GM12872 (cell line): ENCODE measurements around the gene NELFB.

Experiments used
- TF ChIP-seq, protein P1 (sequence below): IDR thresholded peaks from 3 replicates; pipeline ENCODE4 v1.5.1; 2011; ENCODE audit warnings: low read depth, mild to moderate bottlenecking, low read length, moderate library complexity; ENCODE audit not compliant: insufficient read depth

The NELFB gene

DNA sequence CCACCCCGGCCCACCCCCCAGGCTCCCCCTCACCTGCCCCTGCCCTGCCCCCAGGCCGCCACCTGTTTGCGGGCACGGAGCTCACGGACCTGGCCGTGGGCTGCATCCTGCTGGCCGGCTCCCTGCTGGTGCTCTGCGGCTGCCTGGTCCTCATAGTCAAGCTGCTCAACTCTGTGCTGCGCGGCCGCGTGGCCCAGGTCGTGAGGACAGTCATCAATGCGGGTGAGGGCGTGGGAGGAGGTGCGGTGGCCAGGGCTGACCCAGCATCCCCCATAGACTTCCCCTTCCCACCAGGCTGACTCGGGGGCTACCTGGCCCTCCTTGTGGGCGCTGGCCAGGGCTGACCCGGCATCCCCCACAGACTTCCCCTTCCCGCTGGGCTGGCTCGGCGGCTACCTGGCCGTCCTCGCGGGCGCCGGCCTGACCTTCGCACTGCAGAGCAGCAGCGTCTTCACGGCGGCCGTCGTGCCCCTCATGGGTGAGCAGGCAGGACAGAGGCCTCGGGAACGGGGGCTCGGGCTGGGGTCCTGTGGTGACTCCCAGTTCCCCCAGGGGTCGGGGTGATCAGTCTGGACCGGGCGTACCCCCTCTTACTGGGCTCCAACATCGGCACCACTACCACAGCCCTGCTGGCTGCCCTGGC, 21.0 kb upstream of the NELFB start:
- TF ChIP-seq, protein P1, sequence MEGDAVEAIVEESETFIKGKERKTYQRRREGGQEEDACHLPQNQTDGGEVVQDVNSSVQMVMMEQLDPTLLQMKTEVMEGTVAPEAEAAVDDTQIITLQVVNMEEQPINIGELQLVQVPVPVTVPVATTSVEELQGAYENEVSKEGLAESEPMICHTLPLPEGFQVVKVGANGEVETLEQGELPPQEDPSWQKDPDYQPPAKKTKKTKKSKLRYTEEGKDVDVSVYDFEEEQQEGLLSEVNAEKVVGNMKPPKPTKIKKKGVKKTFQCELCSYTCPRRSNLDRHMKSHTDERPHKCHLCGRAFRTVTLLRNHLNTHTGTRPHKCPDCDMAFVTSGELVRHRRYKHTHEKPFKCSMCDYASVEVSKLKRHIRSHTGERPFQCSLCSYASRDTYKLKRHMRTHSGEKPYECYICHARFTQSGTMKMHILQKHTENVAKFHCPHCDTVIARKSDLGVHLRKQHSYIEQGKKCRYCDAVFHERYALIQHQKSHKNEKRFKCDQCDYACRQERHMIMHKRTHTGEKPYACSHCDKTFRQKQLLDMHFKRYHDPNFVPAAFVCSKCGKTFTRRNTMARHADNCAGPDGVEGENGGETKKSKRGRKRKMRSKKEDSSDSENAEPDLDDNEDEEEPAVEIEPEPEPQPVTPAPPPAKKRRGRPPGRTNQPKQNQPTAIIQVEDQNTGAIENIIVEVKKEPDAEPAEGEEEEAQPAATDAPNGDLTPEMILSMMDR: no peak

DNA sequence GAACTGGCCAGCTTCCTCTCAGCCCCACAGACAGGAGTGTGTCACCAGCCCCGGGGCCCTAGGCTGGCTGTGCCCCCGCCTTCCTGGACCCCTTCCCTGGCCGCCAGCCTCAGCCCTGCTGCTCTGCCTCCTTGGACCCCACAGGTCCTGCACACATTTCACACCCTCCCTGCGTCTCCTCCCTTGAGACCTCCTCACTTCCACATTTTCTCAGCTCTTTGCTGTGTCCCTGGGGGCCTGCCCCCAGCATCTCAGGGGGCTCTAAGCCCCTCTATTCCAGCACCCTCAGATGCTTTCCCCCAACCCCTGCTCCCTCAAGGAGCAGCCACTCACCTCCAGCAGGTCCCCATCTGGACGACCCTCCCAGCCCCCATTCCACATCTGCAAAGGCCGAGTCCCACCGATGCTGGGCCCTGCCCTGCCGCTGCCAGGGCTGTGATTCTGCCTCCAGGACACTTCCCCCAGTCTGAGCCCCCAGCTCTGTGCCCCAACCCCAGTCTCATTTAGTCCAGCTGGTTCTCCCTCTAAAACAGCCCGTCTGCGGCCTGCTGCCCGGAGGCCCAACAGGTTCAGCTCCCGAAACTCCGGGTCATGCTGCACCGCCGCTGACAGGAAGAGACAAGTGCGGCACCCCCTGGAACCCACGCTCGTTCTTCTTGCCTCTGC, 20.2 kb upstream of the NELFB start:
- TF ChIP-seq, protein P1: no peak

DNA sequence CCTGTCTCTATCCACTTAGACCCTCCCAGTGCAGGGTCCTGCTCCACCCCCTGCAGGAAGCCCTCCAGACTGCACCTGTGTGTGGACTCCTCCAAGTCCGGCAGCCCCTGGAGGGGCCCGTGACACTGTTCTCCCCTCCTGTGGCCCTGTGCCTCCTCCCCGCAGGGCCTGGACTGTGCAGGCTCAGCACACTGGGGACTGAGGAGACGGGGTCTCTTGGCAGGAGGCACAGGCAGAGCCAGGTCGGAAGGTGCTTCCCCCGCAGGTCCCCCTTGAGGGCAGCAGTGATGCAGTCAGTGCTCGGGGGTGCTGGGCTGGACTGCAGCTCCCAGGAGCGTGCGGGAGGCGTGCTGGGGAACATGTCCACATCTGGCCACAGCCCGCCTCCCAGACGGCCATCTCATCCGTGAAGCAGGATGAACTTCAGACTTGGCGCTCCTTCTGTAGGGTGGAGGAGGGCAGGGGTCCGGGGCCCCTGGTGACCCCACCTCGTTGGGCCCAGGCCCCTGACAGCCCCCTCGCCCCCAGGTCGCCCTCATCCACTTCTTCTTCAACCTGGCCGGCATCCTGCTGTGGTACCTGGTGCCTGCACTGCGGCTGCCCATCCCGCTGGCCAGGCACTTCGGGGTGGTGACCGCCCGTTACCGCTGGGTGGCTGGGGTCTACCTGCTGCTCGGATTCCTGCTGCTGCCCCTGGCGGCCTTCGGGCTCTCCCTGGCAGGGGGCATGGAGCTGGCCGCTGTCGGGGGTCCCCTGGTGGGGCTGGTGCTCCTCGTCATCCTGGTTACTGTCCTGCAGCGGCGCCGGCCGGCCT, 19.5 kb upstream of the NELFB start:
- TF ChIP-seq, protein P1: peak; percentile 46; the same call in 2 of the 3 replicates

DNA sequence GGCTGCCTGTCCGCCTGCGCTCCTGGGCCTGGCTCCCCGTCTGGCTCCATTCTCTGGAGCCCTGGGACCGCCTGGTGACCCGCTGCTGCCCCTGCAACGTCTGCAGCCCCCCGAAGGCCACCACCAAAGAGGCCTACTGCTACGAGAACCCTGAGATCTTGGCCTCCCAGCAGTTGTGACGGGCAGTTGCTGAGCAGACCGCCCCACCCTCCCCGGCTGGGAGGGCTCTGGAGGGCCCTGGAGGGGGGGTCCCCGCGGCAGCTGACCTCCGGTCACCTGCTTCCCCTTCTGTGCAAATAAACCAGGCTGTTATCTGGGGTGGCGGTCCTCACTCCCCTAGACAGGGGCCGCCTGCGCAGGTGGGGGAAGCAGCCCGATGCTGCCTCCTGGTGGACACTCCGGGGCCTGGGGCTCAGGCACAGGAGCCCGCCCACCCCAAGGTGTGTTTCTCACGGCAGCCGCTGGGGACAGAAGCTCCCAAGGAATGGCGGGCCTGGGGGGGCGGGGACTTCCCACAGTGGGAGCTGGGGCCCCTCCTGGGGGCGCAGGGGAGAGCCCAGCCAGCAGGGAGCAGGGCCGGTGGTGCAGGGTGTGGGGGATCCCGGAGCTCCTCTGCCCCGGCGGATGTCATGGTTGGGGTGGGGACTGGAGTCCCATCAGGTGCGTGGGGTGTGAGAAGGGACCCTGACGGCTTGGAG, 18.7 kb upstream of the NELFB start:
- TF ChIP-seq, protein P1: peak; percentile 93

DNA sequence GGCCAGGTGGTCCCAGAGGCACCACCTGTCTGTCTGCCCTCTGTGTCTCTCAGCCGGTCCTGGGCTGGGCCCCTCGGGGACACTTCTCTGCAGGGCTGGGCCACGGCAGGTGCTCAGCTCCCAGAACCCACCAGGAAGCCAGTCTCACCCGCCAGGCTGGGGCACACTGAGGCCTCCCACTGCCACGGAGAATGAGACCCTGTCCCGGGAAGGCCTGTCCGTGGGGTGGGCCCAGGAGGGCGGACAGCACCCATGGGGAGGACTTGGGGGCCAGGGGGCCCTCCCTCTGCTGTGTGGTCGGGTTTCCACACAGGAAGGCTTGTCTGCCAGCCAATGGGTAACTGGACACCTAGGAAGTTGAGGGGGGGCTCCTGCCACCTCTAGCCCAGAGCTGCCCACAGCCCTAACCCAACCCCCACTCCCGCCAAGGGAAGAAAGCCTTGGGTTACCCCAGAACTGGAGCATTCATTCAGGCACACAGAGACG, 18.1 kb upstream of the NELFB start:
- TF ChIP-seq, protein P1: no peak

DNA sequence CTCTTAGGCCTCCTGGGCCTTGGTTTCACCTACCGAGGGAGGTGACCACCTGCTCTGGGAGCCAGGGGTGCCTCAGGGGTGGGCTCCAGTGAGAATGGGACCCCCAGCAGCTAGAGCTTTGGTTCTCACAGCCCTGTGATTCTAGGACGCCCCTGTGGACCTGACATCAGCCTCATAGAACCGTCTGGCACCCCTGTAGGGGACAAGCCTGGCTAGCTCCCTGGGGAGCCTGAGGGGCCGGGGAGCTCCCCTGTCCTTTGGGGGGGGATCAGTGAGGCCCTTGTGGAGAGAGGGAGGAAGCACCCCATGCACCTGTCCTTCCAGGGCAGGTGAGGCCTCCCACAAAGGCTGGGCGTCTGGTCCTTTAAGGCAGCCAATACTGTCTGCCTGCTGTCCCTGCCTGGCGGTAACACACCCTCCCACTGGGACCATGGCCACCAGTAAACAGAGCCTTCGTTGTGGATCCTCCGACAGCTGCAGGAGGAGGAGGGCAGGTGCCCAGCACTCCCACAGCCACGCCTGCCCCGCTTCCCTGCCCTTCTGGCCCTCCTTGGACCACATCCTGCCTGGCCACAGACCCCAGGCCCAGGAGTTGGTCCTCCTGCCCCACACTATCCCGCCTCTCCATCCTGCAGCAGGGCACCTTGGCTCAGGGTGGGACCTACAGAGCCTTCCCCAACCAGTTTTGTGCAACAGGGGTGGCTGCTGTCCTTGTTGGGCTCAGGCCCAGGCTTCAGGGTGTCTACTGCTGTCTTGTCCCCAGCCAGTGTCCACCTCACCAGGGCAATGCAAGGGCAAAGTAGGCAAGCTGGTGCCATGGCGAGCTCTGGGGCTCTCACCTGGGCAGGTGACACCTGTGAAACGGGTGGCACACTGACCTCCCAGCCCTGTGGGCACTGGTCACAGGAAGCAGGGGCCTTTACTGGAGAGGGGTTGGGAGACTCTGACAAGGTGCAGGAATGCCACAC, 17.1 kb upstream of the NELFB start:
- TF ChIP-seq, protein P1: no peak
